ENCODE data around the gene GFRA4. TPM values are rescaled to one million over a fixed set of nuclear protein-coding genes. Genes with fewer than 3 reads are reported as not detected.

Gene GFRA4
- total RNA-seq, 1 experiment from 2014 or later, result not detected

GRCh38 chr20:3654326-3655130 is 8.7 kb downstream of the GFRA4 start:
- H2BK15ac ChIP-seq (ENCODE audit: low read depth, low read length), result no peak overlapping the region
- H4K20me1 ChIP-seq (ENCODE audit: control insufficient read depth, insufficient read depth, insufficient read length), result no peaks in the 10 kb centered on the region
- H3K18ac ChIP-seq (ENCODE audit: insufficient read length, low read depth, low read length), result no peak overlapping the region
- no peak overlapping the region for H3K56ac ChIP-seq (ENCODE audit: insufficient read length, low read depth, low read length)
- H3K27ac ChIP-seq (ENCODE audit: insufficient read length, low read depth, low read length), result no peak overlapping the region
- DNase-seq, result no peak
- H3K79me2 ChIP-seq (ENCODE audit: insufficient read depth, low read length), result no peaks in the 10 kb centered on the region
- Mint-ChIP-seq H3K27me3 (ENCODE audit: low read depth) (peaks cover 13% of the 10 kb centered on the region), H3K36me3 (ENCODE audit: insufficient read depth in 1 of 3, low read depth in 3 of 3) (no peaks in the 10 kb centered on the region; a peak in 1 of 7 replicates), H3K27ac (peak overlapping the region in 1 of 3 experiments; percentile 41; a peak in 2 of 7 replicates), H3K4me1 (peaks cover 13 to 18% of the 10 kb centered on the region in 2 experiments), H3K4me3 (no peak overlapping the region), H3K9me3 (no peaks in the 10 kb centered on the region)
- no peak overlapping the region for H2AK5ac ChIP-seq (ENCODE audit: insufficient read length, low read length)
- H3K4me1 ChIP-seq (ENCODE audit: insufficient read depth, low read length), result no peaks in the 10 kb centered on the region
- H3K14ac ChIP-seq (ENCODE audit: insufficient read depth, low read length), result no peak overlapping the region; the same call in 1 of the 2 replicates
- no CpG with 5 or more reads among the region's 17 CpGs for WGBS (ENCODE audit: extremely low coverage, insufficient read length, low lambda C conversion rate)
- H4K91ac ChIP-seq (ENCODE audit: insufficient read length, low read depth, low read length), result no peak overlapping the region
- no peaks in the 10 kb centered on the region for H3K23me2 ChIP-seq (ENCODE audit: insufficient read length, low read depth, low read length, poor library complexity, severe bottlenecking)
- H3K23ac ChIP-seq (ENCODE audit: insufficient read length, low read depth, low read length), result no peak overlapping the region
- H3T11ph ChIP-seq (ENCODE audit: low read length), result no peak overlapping the region
- H2AFZ ChIP-seq (ENCODE audit: low read length), result no peak overlapping the region
- H3K9me3 ChIP-seq (ENCODE audit: control insufficient read depth, low read depth, low read length), result no peaks in the 10 kb centered on the region
- no peak overlapping the region for H4K5ac ChIP-seq (ENCODE audit: insufficient read length, low read depth, low read length)
- H2BK20ac ChIP-seq (ENCODE audit: low read depth, low read length, poor library complexity, severe bottlenecking), result no peak overlapping the region
- H3K79me1 ChIP-seq (ENCODE audit: insufficient read depth, low read depth, low read length, poor library complexity, severe bottlenecking), result no peaks in the 10 kb centered on the region
- no peak overlapping the region for H2BK12ac ChIP-seq (ENCODE audit: insufficient read length, low read depth, low read length)
- no peak overlapping the region for H4K8ac ChIP-seq (replicated peaks; ENCODE audit: insufficient read length, low read depth, low read length)
- H2BK5ac ChIP-seq (ENCODE audit: insufficient read length, low read length), result no peak overlapping the region
- no peak overlapping the region for H3K9ac ChIP-seq (ENCODE audit: extremely low read depth, insufficient read length, low read length)
- no peak overlapping the region for H2BK120ac ChIP-seq (ENCODE audit: low read depth, low read length, poor library complexity, severe bottlenecking)
- no peak overlapping the region for H3K4me2 ChIP-seq (ENCODE audit: insufficient read depth, insufficient read length, low read length)
- H3K27me3 ChIP-seq (ENCODE audit: insufficient read depth, low read length), result no peaks in the 10 kb centered on the region
- H3K4ac ChIP-seq (ENCODE audit: low read depth, low read length), result no peak overlapping the region
- TF ChIP-seq CTCF (conservative IDR thresholded peaks at IDR 0.05), result no peak
